IPS-18a (cell line): ENCODE data around the gene RABGGTA.

ENCODE experiments used
- H3K27ac ChIP-seq: one replicate; pipeline ENCODE4 v1.5.1; 2013; ENCODE audit warnings: low read length
- H3K27me3 ChIP-seq: one replicate; pipeline ENCODE4 v1.6.1; 2013; ENCODE audit warnings: mild to moderate bottlenecking, low read length; ENCODE audit not compliant: control insufficient read depth, insufficient read depth
- H3K36me3 ChIP-seq: one replicate; pipeline ENCODE4 v1.6.1; 2013; ENCODE audit warnings: low read depth, low read length; ENCODE audit not compliant: control insufficient read depth
- H3K4me1 ChIP-seq: one replicate; pipeline ENCODE4 v1.6.1; 2013; ENCODE audit warnings: low read depth, low read length; ENCODE audit not compliant: control insufficient read depth
- H3K4me3 ChIP-seq: one replicate; pipeline ENCODE4 v1.5.1; 2013; ENCODE audit warnings: low read length
- H3K9ac ChIP-seq: one replicate; pipeline ENCODE4 v1.6.1; 2013; ENCODE audit warnings: mild to moderate bottlenecking, low read length, moderate library complexity
- H3K9me3 ChIP-seq: one replicate; pipeline ENCODE4 v1.6.1; 2013; ENCODE audit warnings: low read depth, low read length; ENCODE audit not compliant: control insufficient read depth

RABGGTA gene

GRCh38 chr14:24261969-24262327, 9.4 kb downstream of the RABGGTA start:
- Histone ChIP-seq H3K9me3 (no peaks in the 10 kb centered on the region), H3K9ac (no peak overlapping the region), H3K27me3 (no peaks in the 10 kb centered on the region), H3K4me3 (no peak overlapping the region), H3K36me3 (peaks cover 6% of the 10 kb centered on the region), H3K27ac (no peak overlapping the region), H3K4me1 (no peaks in the 10 kb centered on the region)

- no peak overlapping the region for H3K27ac ChIP-seq
- no peaks in the 10 kb centered on the region for H3K27me3 ChIP-seq
- H3K9ac ChIP-seq, result no peak overlapping the region
- H3K4me1 ChIP-seq, result no peaks in the 10 kb centered on the region
- H3K9me3 ChIP-seq, result no peaks in the 10 kb centered on the region
- no peak overlapping the region for H3K4me3 ChIP-seq
- H3K36me3 ChIP-seq, result peaks cover 2% of the 10 kb centered on the region
These were observed 10.0 kb downstream of the RABGGTA start for GRCh38 chr14:24261256-24261968.

GRCh38 chr14:24260780-24261157, 10.6 kb downstream of the RABGGTA start:
- no peaks in the 10 kb centered on the region for H3K27me3 ChIP-seq
- no peaks in the 10 kb centered on the region for H3K9me3 ChIP-seq
- no peaks in the 10 kb centered on the region for H3K4me1 ChIP-seq
- H3K4me3 ChIP-seq, result no peak overlapping the region
- H3K27ac ChIP-seq, result no peak overlapping the region
- no peak overlapping the region for H3K9ac ChIP-seq
- no peaks in the 10 kb centered on the region for H3K36me3 ChIP-seq

- H3K27ac ChIP-seq, result no peak overlapping the region
- no peak overlapping the region for H3K9ac ChIP-seq
These were observed 11.2 kb downstream of the RABGGTA start for GRCh38 chr14:24260026-24260779.

GRCh38 chr14:24259282-24260025, 11.9 kb downstream of the RABGGTA start:
- Histone ChIP-seq H3K36me3 (no peaks in the 10 kb centered on the region), H3K27ac (no peak overlapping the region), H3K4me1 (no peaks in the 10 kb centered on the region), H3K27me3 (no peaks in the 10 kb centered on the region), H3K4me3 (no peak overlapping the region), H3K9me3 (no peaks in the 10 kb centered on the region), H3K9ac (no peak overlapping the region)

More at GRCh38 chr14:24260026-24260779, 11.2 kb downstream of the RABGGTA start:
- H3K27me3 ChIP-seq, result no peaks in the 10 kb centered on the region
- H3K9me3 ChIP-seq, result no peaks in the 10 kb centered on the region
- no peaks in the 10 kb centered on the region for H3K36me3 ChIP-seq
- no peak overlapping the region for H3K4me3 ChIP-seq
- H3K4me1 ChIP-seq, result no peaks in the 10 kb centered on the region

- Histone ChIP-seq H3K4me3 (no peak overlapping the region), H3K9me3 (no peaks in the 10 kb centered on the region), H3K9ac (no peak overlapping the region), H3K36me3 (no peaks in the 10 kb centered on the region), H3K27me3 (no peaks in the 10 kb centered on the region), H3K27ac (no peak overlapping the region), H3K4me1 (no peaks in the 10 kb centered on the region)
These were observed 12.7 kb downstream of the RABGGTA start for GRCh38 chr14:24258548-24259265.

- H3K4me3 ChIP-seq, result no peak overlapping the region
- H3K4me1 ChIP-seq, result no peaks in the 10 kb centered on the region
- H3K9me3 ChIP-seq, result no peaks in the 10 kb centered on the region
- H3K9ac ChIP-seq, result no peak overlapping the region
- H3K27ac ChIP-seq, result no peak overlapping the region
- H3K36me3 ChIP-seq, result no peaks in the 10 kb centered on the region
- H3K27me3 ChIP-seq, result no peaks in the 10 kb centered on the region
These were observed 13.3 kb downstream of the RABGGTA start for GRCh38 chr14:24258119-24258518.

GRCh38 chr14:24256960-24257359, 14.4 kb downstream of the RABGGTA start:
- H3K4me3 ChIP-seq, result no peak overlapping the region
- H3K9me3 ChIP-seq, result no peaks in the 10 kb centered on the region
- no peaks in the 10 kb centered on the region for H3K4me1 ChIP-seq
- no peaks in the 10 kb centered on the region for H3K36me3 ChIP-seq
- H3K27me3 ChIP-seq, result no peaks in the 10 kb centered on the region
- no peak overlapping the region for H3K27ac ChIP-seq
- H3K9ac ChIP-seq, result no peak overlapping the region

GRCh38 chr14:24255931-24256711, 15.3 kb downstream of the RABGGTA start:
- no peak overlapping the region for H3K4me3 ChIP-seq
- no peak overlapping the region for H3K27ac ChIP-seq
- H3K9ac ChIP-seq, result no peak overlapping the region
- H3K4me1 ChIP-seq, result no peaks in the 10 kb centered on the region
- no peaks in the 10 kb centered on the region for H3K27me3 ChIP-seq
- H3K9me3 ChIP-seq, result no peaks in the 10 kb centered on the region
- no peaks in the 10 kb centered on the region for H3K36me3 ChIP-seq

- Histone ChIP-seq H3K27ac (no peak overlapping the region), H3K9me3 (no peaks in the 10 kb centered on the region), H3K4me1 (no peaks in the 10 kb centered on the region), H3K27me3 (no peaks in the 10 kb centered on the region), H3K4me3 (no peak overlapping the region), H3K36me3 (no peaks in the 10 kb centered on the region), H3K9ac (no peak overlapping the region)
These were observed 16.0 kb downstream of the RABGGTA start for GRCh38 chr14:24255438-24255837.
